ENCODE results near the gene SLC2A11.

Gene SLC2A11, protein sequence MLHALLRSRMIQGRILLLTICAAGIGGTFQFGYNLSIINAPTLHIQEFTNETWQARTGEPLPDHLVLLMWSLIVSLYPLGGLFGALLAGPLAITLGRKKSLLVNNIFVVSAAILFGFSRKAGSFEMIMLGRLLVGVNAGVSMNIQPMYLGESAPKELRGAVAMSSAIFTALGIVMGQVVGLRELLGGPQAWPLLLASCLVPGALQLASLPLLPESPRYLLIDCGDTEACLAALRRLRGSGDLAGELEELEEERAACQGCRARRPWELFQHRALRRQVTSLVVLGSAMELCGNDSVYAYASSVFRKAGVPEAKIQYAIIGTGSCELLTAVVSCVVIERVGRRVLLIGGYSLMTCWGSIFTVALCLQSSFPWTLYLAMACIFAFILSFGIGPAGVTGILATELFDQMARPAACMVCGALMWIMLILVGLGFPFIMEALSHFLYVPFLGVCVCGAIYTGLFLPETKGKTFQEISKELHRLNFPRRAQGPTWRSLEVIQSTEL

DNA sequence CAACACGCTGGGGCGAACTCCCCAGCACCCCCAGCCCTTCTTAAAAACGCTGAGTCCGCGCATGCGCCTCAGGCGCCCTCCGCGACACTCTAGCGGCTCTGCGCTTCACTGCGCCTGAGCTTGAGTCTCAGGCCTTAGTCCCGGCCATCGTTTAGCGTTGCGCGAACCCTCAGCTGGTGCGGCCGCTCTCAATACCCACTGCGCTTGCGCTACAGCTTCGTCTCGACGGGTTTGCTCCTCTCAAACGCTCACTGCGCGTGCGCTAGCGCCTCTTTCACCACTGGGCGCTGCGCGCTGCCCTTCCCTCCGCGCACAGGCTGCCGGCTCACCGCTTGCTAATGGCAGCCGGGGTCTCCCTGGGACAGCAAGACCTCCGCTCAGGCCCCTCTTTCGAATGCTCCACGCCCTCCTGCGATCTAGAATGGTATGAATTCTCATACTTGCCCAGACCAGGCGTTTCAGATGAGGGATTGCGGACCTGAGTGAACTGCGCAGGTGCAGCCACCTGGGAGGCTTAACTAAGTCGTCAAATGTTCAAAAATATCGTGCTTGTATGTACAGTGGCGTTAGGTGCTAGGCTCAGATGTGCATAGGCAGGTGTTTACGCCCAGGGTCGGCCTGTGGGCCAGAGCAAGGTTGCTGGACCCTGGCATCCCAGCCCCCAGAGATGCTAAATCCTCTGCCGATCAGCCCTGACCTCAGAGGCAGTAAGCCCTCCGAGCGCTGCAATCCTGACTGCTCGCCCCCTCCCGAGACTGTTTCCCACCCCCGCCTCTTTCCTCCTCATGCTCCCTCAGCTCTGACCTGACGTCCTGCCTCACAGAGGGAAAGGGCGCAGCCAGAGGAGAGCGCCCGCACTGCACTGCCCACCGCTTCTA is at the start of gene SLC2A11:
TSS of gene SLC2A11 (plus strand) at position 270 of the 878 bp plus-strand sequence. CDS start at position 395, 125 bp downstream.
- DNase-seq = peak; percentile 89

DNA sequence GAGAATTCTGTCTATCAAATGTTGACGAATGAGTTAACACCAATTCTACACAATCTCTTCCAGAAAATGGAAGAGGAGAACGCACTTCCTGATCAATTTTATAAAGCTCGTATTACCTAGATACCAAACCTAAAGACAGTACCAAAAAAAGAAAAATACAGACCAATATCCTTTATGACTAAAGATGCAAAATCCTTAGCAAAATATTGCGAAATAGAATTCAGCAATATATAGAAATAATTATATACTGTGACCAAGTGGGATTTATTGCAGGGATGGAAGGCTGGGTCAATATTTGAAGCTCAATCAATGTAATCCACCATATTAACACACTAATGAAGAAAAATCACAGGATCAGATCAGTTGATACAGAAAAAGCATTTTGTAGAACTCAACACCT is 45.3 kb upstream of the SLC2A11 start:
- DNase-seq = no peak

- DNase-seq = no peak
Observed at GRCh38 chr22:23815541-23816155, 42.0 kb upstream of the SLC2A11 start.

DNA sequence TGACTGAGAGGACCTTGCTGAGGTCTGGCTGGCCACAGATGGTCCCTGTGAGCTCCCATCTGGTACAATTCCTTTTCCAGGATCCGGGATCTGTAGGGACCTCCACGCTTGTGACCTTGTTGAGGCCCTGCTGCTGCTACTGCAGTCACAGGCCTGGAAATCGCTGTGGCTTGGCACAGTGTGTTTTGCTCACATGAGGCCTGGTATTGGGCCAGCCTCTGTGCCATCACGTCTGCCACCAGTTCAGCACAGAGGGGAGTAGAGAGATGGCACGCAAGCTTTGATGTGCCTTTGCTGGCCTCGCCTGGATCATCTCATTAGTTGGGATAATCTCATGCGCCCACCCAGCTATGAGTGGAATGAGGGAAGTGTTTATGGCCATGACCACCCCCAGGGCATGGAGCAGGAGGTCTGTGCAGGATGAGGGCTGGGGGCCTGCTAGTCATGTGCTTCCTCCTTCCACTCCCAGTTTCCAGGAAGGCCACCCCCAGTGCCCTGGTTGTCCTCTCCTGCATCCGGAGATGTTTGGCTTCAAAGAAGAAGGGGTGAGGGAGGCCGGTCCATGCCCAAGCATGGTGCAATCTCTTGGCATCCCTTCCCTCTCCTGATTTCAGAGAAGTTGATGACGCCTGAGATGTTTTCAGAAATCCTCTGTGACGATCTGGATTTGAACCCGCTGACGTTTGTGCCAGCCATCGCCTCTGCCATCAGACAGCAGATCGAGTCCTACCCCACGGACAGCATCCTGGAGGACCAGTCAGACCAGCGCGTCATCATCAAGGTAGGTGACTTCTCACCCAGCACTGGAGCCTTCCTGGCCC is 41.3 kb upstream of the SLC2A11 start:
- DNase-seq = no peak

DNA sequence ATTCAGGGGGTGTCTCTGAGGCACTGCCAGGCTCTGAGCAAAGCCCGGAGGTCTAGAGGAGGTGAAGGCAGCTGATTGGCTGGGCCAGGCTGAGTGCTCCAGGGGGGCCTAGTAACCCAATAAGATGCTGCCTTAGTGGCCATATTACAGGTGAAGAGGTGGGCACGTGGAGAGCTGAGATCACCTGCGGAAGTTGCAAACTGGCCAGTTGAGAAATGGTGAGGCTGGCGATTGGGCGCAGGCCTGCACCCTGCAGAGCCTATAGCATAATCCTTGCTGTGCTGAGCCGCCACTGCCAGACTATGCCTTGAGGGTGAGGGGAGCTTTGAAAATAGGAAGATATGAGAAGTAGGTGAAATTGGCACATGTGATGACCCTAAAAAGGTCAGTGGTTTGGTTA is 40.5 kb upstream of the SLC2A11 start:
- DNase-seq = no peak

DNA sequence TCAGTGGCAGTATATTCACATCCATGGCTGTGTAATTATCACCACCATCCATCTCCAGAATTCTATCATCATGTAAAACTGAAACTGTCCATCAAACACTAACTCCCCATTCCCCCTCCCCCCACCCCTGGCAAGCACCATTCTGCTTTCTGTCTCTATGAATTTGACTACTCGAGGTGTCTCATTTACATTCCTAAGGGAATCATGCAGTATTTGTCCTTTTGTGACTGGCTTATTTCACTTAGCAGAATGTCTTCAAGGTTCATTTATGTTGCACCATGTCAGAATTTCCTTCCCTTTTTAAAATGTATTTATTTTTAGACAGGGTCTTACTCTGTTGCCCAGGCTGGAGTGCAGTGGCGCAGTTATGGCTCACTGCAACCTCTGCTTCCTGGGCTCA is 39.1 kb upstream of the SLC2A11 start:
- no peak for DNase-seq

DNA sequence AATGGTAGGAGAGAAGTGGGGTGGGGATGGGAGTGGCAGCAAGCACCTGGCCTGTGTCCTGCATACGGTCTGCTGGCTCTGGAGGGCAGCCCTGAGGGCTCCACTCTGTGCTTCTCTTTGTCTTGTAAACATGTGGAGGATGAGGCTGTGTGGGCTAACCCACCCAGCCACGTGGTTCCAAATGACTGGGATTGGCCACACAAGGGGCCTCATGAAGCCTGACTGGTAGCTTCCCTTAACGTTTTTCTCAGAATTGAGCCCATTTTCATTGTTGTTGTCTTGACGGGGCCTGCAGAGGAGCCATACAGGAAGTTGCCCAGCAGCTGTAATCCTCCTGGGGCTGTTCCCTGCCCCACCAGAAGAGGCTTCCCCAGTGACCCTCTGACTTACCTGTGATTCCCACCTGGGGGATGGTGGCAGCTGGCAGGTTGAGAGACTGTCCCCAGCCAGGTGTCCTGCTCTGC is 36.9 kb upstream of the SLC2A11 start:
- no peak for DNase-seq

DNA sequence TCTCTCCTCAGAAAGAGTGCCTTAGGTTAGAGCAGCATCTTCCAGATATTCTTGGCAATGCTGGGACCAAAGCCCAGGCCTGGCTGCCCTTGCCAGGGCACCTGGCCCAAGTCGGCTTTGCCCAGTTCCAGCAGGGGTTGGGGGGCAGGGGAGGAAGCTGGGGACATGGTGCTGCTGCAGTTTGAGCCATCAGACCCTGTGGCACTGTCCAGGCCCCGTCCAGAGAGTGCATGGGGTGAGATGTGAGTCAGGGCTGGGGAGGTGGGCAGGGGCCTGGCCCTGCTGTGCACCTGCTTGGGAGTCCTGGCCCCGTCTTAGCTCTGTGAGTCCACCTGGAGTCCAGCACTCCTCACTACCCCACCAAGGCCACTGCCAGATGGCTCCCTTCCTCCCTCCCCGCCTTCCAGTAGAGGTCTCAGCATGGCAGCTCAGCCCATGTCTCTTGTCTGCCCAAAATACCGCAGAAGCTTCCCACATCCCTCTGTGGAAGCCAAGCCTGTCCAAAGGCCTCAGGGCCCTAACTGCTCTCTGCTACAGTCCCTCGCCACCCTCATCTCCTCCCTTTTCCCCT is 35.5 kb upstream of the SLC2A11 start:
- DNase-seq = no peak

DNA sequence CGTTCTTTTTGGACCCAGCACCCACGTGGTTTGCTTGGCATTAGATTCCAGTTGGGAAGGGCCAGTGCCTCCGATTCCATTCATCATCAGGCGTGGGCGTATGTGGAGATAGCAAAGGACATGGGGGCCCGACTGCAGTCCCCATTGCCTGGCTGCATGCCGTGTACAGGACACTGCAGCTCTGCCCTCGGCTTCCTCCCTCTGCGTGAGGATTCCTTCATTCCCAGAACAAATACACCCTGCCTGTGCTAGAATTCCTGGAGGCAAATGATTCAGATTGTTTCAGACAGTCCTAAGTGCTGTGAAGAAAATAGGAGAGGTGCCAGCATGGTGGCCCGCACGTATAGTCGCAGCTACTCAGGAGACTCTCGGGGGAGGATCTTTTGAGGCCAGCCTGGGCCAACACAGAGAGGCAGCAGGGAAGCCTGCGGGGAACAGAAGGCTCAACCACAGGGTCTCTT is 34.3 kb upstream of the SLC2A11 start:
- no peak for DNase-seq

DNA sequence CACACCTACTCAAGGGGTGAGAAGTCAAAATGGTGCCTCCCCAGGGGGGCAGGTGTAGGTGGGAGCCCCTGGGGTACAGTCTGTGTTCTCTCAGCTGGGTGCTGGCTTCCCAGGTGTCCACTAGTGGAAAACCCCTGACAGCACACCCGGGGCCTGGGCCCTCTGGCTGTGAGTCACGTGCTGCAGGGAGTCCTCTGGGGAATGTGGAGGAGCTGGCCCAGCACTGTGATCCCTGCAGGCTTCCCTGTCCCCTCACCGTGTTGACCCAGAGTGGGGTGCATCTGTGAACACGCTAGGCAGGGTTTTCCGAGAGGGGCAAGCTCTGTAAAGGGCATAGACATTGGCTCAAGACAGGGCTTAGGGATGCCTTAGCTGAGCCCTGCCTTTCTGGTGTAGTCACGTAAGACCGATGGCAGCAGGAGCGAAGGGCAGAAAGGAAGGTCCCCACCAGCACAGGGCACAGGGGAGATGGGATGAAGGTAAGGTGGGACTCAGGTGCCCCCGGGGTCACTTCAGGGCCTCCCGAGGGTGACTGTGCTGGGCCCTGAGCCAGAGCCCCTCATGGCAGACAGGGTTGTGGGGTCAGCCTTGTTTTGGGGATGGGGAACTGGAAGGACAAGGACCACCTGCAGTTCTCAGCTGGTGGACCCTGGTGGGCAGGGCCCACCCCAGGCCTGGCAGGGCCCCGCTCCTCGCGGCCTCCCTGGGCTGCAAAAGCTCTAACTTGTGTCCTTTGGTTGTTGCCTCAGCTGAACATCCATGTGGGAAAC is 33.0 kb upstream of the SLC2A11 start:
- DNase-seq = no peak

DNA sequence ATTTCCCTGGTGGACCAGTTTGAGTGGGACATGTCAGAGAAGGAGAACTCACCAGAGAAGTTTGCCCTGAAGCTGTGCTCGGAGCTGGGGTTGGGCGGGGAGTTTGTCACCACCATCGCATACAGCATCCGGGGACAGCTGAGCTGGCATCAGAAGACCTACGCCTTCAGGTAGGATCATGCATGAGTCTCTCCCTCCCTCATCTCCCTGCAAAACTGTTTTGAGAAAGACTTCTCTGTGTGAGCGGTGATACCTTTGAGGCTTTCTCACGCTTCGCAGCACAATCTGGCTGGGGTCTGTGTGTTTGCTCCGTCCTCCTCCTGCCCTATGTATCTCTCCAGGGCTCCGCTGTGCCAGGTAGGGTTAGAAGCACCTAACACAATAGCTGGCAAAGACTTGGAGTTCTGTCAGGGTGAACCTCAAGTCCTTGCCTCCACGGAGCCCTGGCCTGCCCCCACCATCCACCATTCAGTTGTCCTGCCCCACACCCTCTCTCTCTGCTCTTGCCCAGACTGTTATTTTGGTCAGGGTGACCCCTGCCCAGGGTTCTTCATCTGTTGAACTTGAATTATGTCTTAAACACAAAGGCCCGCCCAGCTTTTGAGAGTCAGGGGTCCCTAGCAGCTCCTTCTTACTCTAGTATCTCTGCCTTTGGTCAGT is 32.3 kb upstream of the SLC2A11 start:
- no peak for DNase-seq

DNA sequence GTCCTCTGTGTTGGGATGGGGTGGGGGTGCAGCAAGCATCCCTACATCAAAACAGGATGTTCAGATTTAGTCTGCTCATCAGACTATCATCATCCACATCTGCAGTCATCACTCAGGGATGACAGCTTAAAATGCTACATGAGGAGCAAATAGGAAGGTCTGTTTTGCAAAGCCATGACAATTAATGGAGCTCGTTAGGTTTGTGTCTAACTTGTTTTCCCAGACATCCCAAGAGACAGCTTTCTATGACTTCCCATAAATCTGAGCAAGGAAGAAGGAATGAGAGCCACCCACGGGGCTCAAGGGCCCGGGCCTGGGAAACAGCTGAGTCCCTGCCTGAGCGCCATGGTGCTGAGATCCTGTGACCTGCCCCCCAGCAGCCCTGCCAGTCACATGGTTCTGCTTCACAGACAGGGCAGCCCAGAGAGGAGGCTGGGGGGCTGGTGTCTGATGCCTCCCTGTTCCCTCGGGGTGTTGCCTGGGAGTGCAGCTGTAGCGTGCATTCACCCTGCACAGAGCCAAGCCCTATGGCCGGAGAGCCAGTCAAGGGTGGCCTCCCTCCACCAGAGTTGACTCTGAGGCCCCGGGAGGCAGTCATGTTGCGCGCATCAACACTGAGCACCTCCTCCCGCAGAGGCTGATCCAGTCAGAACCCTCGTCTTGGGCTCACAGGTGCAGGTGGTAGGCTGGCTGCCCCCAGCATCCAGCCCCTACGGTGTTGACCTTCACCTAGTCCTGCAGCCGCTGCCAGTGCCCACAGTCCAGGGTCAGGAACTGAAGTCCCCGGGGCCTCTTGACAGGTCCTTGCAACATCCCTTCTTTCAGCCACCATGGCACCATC is 30.9 kb upstream of the SLC2A11 start:
- no peak for DNase-seq

GRCh38 chr22:23827351-23827995 is 30.2 kb upstream of the SLC2A11 start:
- DNase-seq = no peak

GRCh38 chr22:23828800-23829680 is 28.6 kb upstream of the SLC2A11 start:
- no peak for DNase-seq

- DNase-seq = no peak
Observed at GRCh38 chr22:23829845-23830372, 27.8 kb upstream of the SLC2A11 start.

DNA sequence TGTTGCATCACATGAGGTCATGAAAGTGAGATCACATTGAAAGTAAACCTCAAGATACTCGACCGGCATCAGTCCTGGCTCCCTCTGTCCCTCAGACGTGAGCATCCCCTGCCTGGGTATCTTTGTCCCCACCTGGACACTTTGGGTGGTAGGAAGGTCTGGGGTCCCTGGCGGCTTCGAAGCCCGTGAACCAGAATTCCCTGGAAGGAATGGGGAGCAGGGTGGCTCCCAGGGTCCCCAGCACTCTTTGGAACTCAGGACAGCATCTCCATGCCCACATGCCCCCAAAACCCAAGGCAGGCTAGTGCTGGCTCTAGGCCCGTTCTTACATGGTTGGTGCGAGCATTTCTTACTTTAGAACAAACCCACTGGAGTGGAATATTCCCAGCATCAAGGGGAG is 26.4 kb upstream of the SLC2A11 start:
- no peak for DNase-seq

DNA sequence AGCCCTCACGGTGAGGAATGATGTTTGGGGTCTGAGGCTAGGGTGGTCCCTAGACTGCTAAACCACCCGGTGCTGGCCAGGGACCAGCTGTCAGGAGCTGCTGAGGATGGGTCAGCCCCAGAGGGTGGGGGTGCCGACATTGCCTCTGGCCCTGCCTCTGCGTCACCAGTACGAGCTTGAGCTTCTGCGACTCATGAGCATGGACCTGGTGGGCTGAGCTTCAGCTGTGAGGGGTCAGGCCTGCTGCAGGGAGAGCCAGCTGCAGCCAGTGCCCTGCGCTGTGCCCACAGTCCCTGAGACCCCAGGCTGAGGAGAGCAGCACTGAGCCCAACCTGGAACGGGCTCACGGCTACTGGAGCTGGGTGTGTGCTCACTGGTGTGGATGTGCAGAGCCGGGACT is 25.9 kb upstream of the SLC2A11 start:
- DNase-seq = no peak

Data from NCI-H1436 treated with DMSO at 0.1 percent for 48 hours (cell line).